Airway epithelial cell (primary cell): ENCODE data around the gene SGCE. TPM values are rescaled to one million over a fixed set of nuclear protein-coding genes. Genes with fewer than 3 reads are reported as not detected.

Source experiments
- total RNA-seq: library from RNA; depleted of rRNA; stranded (reverse); fragments of >200 nt; gene quantifications from 2 replicates; pipeline ENCODE4 v1.2.3, GENCODE V29; 2015

SGCE gene, protein sequence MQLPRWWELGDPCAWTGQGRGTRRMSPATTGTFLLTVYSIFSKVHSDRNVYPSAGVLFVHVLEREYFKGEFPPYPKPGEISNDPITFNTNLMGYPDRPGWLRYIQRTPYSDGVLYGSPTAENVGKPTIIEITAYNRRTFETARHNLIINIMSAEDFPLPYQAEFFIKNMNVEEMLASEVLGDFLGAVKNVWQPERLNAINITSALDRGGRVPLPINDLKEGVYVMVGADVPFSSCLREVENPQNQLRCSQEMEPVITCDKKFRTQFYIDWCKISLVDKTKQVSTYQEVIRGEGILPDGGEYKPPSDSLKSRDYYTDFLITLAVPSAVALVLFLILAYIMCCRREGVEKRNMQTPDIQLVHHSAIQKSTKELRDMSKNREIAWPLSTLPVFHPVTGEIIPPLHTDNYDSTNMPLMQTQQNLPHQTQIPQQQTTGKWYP
- total RNA-seq, result 21.7 and 34.5 TPM in 2 replicates

DNA sequence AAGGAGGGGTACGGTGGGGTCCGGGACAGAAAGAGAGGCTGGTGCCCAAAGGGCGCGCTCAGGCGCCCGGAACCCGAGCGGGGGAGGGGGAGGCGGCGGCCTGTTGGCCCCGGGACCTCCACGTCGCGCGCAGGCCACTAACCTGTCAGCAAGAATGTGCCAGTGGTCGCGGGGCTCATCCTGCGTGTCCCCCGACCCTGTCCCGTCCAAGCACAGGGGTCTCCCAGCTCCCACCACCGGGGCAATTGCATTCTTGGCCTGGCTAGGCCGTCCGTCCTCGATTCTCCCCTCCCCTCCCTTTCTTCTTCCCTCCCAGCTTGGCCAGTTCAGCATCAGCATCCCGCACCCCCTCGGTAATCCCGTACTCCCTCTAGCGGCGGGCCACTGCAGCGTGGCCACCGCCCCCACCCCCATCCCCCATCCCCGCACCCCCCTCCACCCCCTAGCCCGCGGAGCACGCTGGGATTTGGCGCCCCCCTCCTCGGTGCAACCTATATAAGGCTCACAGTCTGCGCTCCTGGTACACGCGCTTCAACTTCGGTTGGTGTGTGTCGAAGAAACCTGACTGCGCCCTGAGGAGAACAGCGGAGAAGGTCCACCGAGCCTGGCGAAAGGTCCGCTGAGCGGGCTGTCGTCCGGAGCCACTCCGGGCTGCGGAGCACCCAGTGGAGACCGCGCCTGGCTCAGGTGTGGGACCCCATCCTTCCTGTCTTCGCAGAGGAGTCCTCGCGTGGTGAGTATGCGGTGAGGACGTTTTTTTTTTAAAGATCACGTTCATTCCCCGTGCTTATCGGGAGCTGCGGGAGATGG, at the start of gene SGCE:
Gene SGCE (minus strand): TSS at position 286 of the 810 bp plus-strand sequence. CDS start 35 bp downstream, at position 251.

Other genes starting within 250 kb of the SGCE start
- gene CASD1, start 146.3 kb downstream of the SGCE start, total RNA-seq, result 3.6 and 5.1 TPM in 2 replicates